GM18868 (cell line): ENCODE measurements around the gene PHKA2.

ENCODE experiments used
- ATAC-seq: cut with Tn5 transposase; IDR thresholded peaks from one replicate; pipeline ENCODE4 v1.9.1; 2021; ENCODE audit warnings: mild to moderate bottlenecking, moderate library complexity; ENCODE audit not compliant: unreplicated experiment

The PHKA2 gene

GRCh38 chrX:18934708-18935107, 49.2 kb downstream of the PHKA2 start:
- ATAC-seq = no peak

GRCh38 chrX:18933617-18934016, 50.3 kb downstream of the PHKA2 start:
- ATAC-seq = no peak

- no peak for ATAC-seq
Observed at GRCh38 chrX:18931972-18932371, 51.9 kb downstream of the PHKA2 start.

- ATAC-seq = peak; percentile 70
Observed at GRCh38 chrX:18929775-18930174, 54.1 kb downstream of the PHKA2 start.

- no peak for ATAC-seq
Observed at GRCh38 chrX:18927558-18927957, 56.4 kb downstream of the PHKA2 start.

DNA sequence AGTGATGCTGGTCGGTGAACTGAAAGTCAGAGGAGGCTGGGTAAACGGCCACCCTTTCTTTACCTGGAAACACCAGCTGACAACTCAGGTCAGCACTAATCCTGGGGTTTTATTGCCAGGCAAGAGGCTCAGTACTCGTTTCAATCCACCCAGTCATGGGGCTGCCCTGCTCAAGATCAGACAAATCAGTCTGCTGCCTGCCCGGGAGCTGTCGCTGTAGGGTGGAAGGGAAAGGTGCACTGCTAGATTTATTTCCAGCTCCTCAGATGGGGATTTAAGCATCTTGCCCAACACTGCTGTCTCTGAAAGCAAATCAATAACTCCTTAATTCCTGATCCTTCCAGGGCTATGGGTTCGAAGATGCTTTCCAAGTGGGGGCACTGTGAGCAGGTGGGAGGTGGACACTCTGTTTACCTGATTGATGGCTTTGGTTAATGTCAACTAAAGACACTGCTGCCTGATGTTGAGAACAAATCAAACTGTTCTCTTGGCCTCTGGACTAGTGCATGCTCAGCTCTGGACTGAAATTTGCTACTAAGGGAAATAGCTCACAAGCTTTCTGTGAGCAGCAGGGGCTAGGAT, 59.3 kb downstream of the PHKA2 start:
- ATAC-seq = no peak

GRCh38 chrX:18920566-18920965, 63.3 kb downstream of the PHKA2 start:
- no peak for ATAC-seq

DNA sequence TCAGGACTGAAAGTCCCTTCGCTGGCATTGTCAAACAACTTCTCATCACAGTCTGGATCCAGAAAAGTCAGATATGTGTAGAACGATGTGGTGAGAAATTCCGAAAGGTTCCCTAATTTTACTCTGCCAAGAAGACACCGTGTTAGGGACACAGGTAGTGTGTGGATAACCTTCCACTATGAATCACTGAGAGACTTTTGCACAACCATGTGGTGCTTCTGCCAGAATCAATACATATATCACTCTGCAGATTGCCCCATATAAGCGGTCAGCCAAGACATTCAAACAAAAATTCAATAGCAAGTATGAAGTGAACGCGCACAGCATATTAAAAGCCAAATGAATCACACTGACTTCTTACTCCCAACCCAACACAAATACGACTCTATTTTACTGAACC, 63.8 kb downstream of the PHKA2 start:
- no peak for ATAC-seq

DNA sequence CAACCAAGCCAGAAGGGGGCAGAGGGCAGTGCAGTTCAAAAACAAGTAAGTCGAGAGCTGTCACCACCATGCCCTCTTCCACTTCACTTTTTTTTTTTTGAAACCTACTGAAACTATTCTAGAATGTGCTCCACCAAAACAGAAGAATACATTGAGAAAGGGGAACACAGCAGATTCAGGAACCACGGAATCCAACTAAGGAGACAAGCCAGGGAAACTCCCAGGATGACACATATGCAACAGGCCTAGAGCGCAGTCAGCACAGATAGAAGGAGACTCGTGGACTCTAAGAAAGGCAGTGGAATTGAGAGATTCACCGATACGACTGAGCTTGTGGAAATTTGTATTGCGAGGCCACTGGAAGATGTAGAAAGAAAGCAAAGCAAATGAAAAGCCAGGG, 66.1 kb downstream of the PHKA2 start:
- no peak for ATAC-seq

- no peak for ATAC-seq
Observed at GRCh38 chrX:18906286-18906685, 77.6 kb downstream of the PHKA2 start.

DNA sequence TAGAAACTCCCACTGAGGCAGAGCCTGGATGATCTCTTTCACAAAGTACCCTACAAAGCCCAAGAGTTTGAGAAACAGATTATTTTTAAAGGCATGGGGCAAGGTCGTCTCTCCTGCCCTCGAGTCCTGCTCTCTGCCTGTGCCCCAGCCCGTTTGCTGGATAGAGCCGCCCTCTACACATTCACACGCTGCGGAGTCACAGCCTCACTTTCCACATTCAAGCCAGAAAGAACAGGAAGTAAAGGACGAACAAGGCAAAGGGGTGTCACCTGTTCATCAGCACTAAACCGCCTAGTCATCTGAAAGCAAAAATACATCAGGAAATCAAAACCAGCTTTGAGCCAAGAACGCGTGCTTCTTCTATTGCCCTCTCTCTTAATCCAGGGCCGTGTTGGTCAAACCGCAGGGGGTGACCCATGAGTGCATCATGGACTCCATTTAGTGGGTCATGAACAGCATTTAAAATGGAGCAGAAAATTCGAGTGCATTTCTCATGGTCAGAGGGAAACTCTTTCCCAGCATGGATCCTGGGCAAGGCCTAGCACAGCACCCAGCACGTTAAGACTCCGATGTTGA, 83.4 kb downstream of the PHKA2 start:
- ATAC-seq = no peak

GRCh38 chrX:18899796-18900380, 84.0 kb downstream of the PHKA2 start:
- no peak for ATAC-seq

- no peak for ATAC-seq
Observed at GRCh38 chrX:18898492-18898891, 85.4 kb downstream of the PHKA2 start.

DNA sequence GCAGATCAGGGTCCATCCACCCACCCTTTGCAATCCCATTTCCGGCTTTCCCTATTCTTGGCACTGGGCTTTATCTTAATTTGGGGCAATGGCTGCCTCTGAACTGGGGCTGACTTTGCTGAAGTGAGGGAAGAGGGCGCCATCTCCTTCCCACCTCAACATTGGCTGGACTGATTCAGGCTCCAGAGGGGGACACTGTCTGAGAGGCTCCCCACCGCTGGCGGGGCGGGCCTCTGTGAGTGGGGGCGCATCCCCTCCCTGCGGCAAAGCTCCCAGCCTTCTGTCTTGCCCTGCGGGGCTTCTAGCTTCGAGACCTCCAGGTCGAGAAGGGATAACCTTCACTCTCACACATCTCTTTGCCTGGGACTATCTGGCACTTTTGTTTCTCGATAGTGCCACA, 85.8 kb downstream of the PHKA2 start:
- ATAC-seq = no peak

DNA sequence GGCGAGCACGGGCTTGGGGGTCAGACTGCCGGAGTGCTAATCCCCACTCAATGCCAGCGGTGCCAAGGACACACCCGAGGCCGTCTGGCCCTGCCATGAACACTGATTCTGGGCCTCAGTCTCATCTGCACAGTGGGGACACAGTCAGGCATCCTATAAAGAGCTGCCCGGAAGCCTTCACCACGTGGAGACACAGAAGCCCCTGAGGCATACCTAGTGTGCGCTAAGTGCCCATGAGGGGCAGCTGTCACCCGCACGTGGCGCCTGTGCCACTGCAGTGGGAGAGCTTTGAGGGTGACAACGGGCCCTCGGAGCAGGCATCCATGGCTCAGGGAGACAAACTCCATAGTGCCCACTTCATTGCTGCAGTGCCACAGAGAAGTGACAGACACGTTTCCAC, 86.3 kb downstream of the PHKA2 start:
- ATAC-seq = no peak

- ATAC-seq = no peak
Observed at GRCh38 chrX:18896680-18897544, 87.0 kb downstream of the PHKA2 start.

DNA sequence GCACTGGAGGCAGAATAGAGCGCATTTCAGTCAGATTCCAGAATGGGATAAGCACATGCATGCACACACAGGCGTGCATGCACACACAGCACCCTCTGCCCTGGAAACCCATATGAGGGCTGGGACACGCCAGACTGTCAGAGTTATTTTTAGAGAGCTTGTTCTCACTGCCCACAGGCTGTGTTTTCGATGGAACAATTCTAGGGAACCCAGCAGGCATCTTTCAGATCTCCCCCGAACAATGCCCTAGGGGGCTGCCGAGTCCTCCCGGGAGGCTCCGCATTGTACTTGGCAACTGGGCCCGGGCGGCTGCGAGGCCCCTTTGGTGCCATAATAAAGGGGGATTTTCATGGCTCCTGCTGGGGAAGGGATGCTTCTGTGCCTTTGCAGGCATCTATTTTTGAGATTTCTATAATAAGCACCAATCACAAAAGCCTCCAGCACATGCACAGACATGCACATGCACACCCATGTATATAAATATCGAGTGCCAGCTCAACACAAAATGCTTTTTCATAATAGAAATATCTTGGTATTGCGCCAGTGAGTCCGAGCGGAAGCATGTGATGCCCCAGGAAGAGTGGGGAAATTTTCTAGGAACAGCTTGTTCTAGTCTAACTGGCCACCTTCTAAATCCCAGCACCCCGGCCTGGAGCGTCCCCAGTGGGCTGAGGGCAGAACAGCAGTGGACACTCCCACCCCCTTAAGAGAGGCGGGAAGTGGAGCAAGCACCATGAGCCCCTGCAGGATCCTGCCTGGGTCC, 88.5 kb downstream of the PHKA2 start:
- no peak for ATAC-seq

GRCh38 chrX:18894156-18894555, 89.8 kb downstream of the PHKA2 start:
- no peak for ATAC-seq

GRCh38 chrX:18893536-18893935, 90.4 kb downstream of the PHKA2 start:
- ATAC-seq = no peak

GRCh38 chrX:18892899-18893298, 91.0 kb downstream of the PHKA2 start:
- ATAC-seq = no peak

DNA sequence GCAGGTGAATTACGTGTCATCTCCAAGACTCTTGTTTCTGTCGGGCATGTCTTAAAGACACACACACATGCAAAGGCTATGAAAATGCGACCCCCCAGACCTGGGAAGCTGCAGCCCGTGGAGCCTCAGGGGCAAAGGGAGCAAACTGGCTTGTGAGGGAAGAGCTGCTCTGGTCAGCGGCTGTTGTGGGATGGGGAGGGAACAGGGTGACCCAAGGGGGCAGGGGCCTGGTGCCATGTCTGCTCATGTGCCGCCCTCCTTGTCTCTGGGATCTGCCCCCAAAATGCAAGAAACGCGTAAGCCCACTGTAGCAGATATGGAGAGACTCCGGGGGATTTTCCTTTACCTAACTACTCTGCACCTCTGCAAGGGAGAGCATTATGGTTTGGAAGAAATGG, 92.4 kb downstream of the PHKA2 start:
- no peak for ATAC-seq
